A673 (cell line): ENCODE measurements around the gene TBC1D26.

Experiments
- EZH2 ChIP-seq: fragments of 200-600 bp; sonication (generic); IDR thresholded peaks from 2 replicates; pipeline ENCODE4 v1.6.1; 2017; ENCODE audit warnings: borderline replicate concordance, low read depth, mild to moderate bottlenecking, mixed read lengths, antibody characterized with exemption, low read length; ENCODE audit not compliant: poor library complexity, severe bottlenecking
- TF ChIP-seq, protein P1 (sequence below): fragments of 300-800, 200-600 bp; sonication (generic); conservative IDR thresholded peaks from 2 replicates; pipeline ENCODE4 v1.5.1; 2017; ENCODE audit warnings: low read depth, mild to moderate bottlenecking, antibody characterized with exemption, low read length, moderate library complexity, mixed read lengths

DNA sequence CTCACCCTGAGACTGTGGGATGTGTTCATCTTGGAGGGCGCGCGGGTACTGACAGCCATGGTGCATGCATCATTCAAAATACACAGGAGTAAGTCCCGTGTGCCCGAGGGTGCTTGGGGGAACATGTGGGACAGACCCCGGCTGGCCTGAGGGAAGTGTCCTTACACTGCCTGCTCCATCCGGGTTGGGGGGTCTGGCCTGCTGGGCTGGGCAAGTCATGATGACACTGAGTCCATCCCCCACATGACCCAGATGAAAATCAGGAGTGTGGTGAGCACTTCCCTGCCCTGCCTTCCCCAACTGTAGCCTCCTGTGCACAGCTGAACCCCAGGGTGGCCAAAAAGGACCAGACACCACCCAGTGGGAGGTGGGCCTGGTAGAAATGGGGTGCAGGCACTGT lies 10.8 kb downstream of the TBC1D26 start:
- TF ChIP-seq, protein P1, sequence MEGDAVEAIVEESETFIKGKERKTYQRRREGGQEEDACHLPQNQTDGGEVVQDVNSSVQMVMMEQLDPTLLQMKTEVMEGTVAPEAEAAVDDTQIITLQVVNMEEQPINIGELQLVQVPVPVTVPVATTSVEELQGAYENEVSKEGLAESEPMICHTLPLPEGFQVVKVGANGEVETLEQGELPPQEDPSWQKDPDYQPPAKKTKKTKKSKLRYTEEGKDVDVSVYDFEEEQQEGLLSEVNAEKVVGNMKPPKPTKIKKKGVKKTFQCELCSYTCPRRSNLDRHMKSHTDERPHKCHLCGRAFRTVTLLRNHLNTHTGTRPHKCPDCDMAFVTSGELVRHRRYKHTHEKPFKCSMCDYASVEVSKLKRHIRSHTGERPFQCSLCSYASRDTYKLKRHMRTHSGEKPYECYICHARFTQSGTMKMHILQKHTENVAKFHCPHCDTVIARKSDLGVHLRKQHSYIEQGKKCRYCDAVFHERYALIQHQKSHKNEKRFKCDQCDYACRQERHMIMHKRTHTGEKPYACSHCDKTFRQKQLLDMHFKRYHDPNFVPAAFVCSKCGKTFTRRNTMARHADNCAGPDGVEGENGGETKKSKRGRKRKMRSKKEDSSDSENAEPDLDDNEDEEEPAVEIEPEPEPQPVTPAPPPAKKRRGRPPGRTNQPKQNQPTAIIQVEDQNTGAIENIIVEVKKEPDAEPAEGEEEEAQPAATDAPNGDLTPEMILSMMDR = no peak
- no peak for TF ChIP-seq EZH2
